ENCODE measurements around the gene SIRT7.

SIRT7 gene

DNA sequence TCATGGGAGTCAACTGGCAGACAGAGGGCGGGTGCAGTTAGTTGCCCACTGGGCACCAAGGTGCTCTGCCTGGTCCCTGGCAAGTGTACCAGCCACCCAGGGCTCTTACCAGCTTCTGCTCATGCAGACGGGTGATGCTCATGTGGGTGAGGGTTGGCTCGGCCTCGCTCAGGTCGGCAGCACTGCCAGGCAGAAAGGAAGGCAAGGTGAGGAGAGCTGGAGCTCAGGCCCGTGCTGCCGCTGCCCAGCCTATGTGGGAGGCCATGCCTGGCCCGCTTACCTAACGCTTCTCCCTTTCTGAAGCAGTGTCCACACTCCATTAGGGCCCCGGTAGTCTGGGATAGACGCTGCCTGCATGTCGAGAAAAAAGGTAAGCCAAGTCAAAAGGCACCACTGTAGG is 2.6 kb downstream of the SIRT7 start:
- H3K4me3 ChIP-seq (ENCODE audit: low read depth, low read length): no peak overlapping the region
- TF ChIP-seq CTCF (IDR thresholded peaks at IDR 0.05; ENCODE audit: low read depth, low read length): no peak
- DNase-seq (ENCODE audit: low read depth, low spot score): no peak
- in situ Hi-C loops (cut with HindIII; ENCODE audit: low sequenced_read_pairs): no loop called here

GRCh38 chr17:81914103-81914850 is 3.7 kb downstream of the SIRT7 start:
- DNase-seq (ENCODE audit: low read depth, low spot score): no peak
- H3K4me3 ChIP-seq (ENCODE audit: low read depth, low read length): no peak overlapping the region
- no peak for TF ChIP-seq CTCF (IDR thresholded peaks at IDR 0.05; ENCODE audit: low read depth, low read length)
- in situ Hi-C loops (cut with HindIII; ENCODE audit: low sequenced_read_pairs): no loop called here

DNA sequence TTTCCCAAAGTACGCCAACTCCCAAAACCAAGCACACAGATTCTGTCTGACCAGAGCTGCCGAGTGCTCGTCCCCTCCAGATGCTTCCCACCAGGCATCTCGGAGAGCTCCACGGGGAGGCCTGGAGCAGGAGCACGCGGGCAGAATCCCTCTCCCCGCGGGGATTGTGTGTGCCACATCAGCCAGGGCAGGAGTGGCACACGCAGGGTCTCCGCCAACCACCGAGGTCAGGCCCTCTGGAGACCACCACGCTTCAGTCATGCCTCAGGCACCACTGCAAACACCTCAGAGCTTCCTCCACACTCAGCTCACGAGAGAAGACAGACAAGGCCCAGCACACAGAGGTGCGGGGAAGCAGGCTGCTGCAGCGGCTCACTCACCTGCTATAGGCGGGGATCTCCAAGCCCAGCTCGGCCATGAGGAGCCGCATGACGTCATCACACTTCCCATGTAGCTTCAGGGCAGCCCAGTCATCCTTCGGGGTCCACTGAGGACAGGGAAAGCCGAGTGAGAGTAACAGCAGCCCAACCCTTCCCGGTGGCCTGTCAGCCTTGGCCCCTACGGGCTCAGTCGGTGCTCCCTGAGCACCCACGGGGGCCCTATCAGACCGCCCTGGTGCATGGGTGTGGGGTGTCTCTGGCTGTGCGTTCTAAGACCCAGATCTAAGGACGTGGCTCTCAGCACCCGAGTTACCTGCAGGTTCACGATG is 4.4 kb downstream of the SIRT7 start:
- in situ Hi-C loops (cut with HindIII; ENCODE audit: low sequenced_read_pairs): no loop called here
- H3K4me3 ChIP-seq (ENCODE audit: low read depth, low read length): no peak overlapping the region
- TF ChIP-seq CTCF (IDR thresholded peaks at IDR 0.05; ENCODE audit: low read depth, low read length): no peak
- no peak for DNase-seq (ENCODE audit: low read depth, low spot score)

GRCh38 chr17:81912441-81913309 is 5.3 kb downstream of the SIRT7 start:
- H3K4me3 ChIP-seq (ENCODE audit: low read depth, low read length): no peak overlapping the region
- DNase-seq (ENCODE audit: low read depth, low spot score): no peak
- TF ChIP-seq CTCF (IDR thresholded peaks at IDR 0.05; ENCODE audit: low read depth, low read length): no peak
- in situ Hi-C loops (cut with HindIII; ENCODE audit: low sequenced_read_pairs): no loop called here

DNA sequence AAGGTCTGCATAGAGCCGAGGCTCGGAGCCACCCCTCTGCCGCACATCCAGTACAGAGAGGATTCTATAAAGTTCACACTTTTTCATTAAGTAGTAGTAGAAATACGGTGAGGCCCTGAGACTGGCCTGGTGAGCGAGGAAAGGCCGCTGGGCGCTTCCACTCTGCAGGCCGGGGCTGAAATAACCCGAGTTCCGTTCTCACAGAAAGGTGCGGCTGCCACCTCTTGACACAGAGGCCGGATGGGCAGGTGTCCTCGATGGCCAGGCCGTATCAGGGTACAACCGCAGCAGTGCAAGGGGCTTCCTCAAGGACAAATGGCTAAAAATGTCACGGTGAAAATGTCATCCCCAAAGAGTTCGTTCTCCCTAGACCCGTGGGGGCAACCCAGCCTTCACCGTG is 6.0 kb downstream of the SIRT7 start:
- no peak overlapping the region for H3K4me3 ChIP-seq (ENCODE audit: low read depth, low read length)
- in situ Hi-C loops (cut with HindIII; ENCODE audit: low sequenced_read_pairs): no loop called here
- no peak for DNase-seq (ENCODE audit: low read depth, low spot score)
- no peak for TF ChIP-seq CTCF (IDR thresholded peaks at IDR 0.05; ENCODE audit: low read depth, low read length)

DNA sequence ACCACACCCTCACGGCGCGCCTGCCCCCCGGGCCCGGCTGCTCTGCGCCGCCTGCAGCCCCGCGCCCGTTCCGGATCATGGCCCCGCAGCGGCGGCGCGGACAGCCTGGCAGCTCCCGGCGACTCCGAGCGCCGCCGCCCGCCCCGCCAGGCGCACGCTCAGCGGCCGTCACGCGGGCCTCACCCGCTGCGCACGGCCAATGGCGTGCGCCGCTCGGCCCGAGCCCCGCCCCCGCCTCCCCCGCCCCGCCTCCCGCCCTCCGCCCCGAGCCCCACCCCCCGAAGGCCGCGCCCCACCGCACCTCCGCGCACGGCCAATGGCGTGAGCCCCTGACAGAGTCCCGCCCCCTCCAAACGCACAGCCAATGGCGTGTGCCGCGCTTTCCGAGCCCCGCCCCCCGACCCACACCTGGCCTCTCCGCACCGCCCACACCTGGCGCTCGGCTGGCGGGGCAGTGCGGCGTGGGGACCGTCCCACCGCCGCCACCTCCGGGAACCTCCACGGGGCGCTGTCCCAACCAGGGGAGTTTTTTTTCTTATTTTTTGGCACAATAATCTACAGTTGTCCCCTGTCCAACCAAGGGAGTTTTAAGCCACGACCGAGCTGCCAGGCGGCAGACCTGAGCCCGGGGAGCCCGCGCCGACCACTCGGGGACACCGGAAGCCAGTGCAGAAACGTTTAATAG is 6.6 kb downstream of the SIRT7 start, which contains the start of gene PCYT2:
Gene PCYT2 (minus strand): TSS at position 123 of the 685 bp plus-strand sequence. CDS start 44 bp downstream, at position 79.
- DNase-seq (ENCODE audit: low read depth, low spot score): peak; percentile 82
- in situ Hi-C loops (cut with HindIII; ENCODE audit: low sequenced_read_pairs): no loop called here
- H3K4me3 ChIP-seq (ENCODE audit: low read depth, low read length): peak within 1 kb of the TSS; percentile 65
- no peak for TF ChIP-seq CTCF (IDR thresholded peaks at IDR 0.05; ENCODE audit: low read depth, low read length)
